Tibial nerve (tissue), 4 donors: Measurements from ENCODE around the gene C5orf58.
"Not testable (repeated sequence)": the region's sequence is repeated elsewhere in the genome, so short reads cannot be mapped to it uniquely, and the experiment has no call there.

ENCODE experiments used
- CTCF ChIP-seq, 5 experiments: fragments of 200-600 bp in 3 of 5; fragments of 450-650 bp in 2 of 5; sonication (generic) in 3 of 5; IDR thresholded peaks; one replicate each; pipeline ENCODE4 v1.5.1; 2016 to 2019; ENCODE audit warnings: antibody characterized with exemption in 5 of 5, mild to moderate bottlenecking in 3 of 5, moderate library complexity in 2 of 5
- EP300 ChIP-seq, 2 donors: sonication (generic); formaldehyde crosslinking; IDR thresholded peaks; one replicate each; pipeline ENCODE4 v1.6.1; 2017; ENCODE audit warnings: antibody characterized with exemption in 2 of 2, mild to moderate bottlenecking in 1 of 2
- POLR2A ChIP-seq, 2 donors: fragments of 450-650 bp; IDR thresholded peaks; one replicate each; pipeline ENCODE4 v1.6.1; 2017; ENCODE audit warnings: antibody characterized with exemption in 2 of 2, mild to moderate bottlenecking in 2 of 2, moderate library complexity in 2 of 2

- not testable (repeated sequence) for TF ChIP-seq CTCF, POLR2A, EP300 (IDR thresholded peaks at IDR 0.05)
Measured at GRCh38 chr5:170248931-170249227, 16.1 kb downstream of the C5orf58 start.
